Smooth muscle cell (in vitro differentiated cells): Measurements from ENCODE around the gene ITPK1. TPM values are rescaled to one million over a fixed set of nuclear protein-coding genes. Genes with fewer than 3 reads are reported as not detected.

ENCODE experiments used
- DNase-seq: peaks from one replicate; lab custom pipeline; 2025; ENCODE audit not compliant: unreplicated experiment; lab: John Stamatoyannopoulos, UW
- H2AFZ ChIP-seq: fragments of 200-600 bp; sonication (generic); 2 replicates; pipeline ENCODE4 v1.6.0; 2016; ENCODE audit warnings: antibody characterized with exemption, low read depth, mild to moderate bottlenecking
- H3F3A ChIP-seq: fragments of 200-600 bp; sonication (generic); 2 replicates; pipeline ENCODE4 v1.6.0; 2017; ENCODE audit warnings: antibody characterized with exemption, low read depth
- H3K27ac ChIP-seq: fragments of 200-600 bp; sonication (generic); 2 replicates; pipeline ENCODE4 v1.5.1; 2016; ENCODE audit warnings: low read depth, mild to moderate bottlenecking
- H3K27me3 ChIP-seq: fragments of 200-600 bp; sonication (generic); 2 replicates; pipeline ENCODE4 v1.6.1; 2016; ENCODE audit warnings: low read depth, mild to moderate bottlenecking
- H3K36me3 ChIP-seq: fragments of 200-600 bp; sonication (generic); 2 replicates; pipeline ENCODE4 v1.5.1; 2016; ENCODE audit warnings: low read depth
- H3K4me1 ChIP-seq: fragments of 200-600 bp; sonication (generic); 2 replicates; pipeline ENCODE4 v1.5.1; 2016; ENCODE audit warnings: low read depth
- H3K4me2 ChIP-seq: fragments of 200-600 bp; sonication (generic); 2 replicates; pipeline ENCODE4 v1.6.0; 2016; ENCODE audit warnings: mild to moderate bottlenecking
- H3K4me3 ChIP-seq: fragments of 200-600 bp; sonication (generic); 2 replicates; pipeline ENCODE4 v1.5.1; 2016; ENCODE audit warnings: mild to moderate bottlenecking
- H3K79me2 ChIP-seq: fragments of 200-600 bp; sonication (generic); 2 replicates; pipeline ENCODE4 v1.6.0; 2016; ENCODE audit warnings: low read depth, mild to moderate bottlenecking
- H3K9ac ChIP-seq: fragments of 200-600 bp; sonication (generic); 2 replicates; pipeline ENCODE4 v1.6.0; 2016; ENCODE audit warnings: low read depth
- H3K9me3 ChIP-seq: fragments of 200-600 bp; sonication (generic); replicated peaks from 2 replicates; pipeline ENCODE4 v1.5.1; 2016; ENCODE audit warnings: low read depth
- H4K20me1 ChIP-seq: fragments of 200-600 bp; sonication (generic); 2 replicates; pipeline ENCODE4 v1.6.0; 2016; ENCODE audit warnings: low read depth
- CTCF ChIP-seq: fragments of 200-600 bp; sonication (generic); IDR thresholded peaks from 2 replicates; pipeline ENCODE4 v1.5.1; 2017; ENCODE audit warnings: borderline replicate concordance, mild to moderate bottlenecking, antibody characterized with exemption; ENCODE audit not compliant: insufficient read depth, poor library complexity, severe bottlenecking
- WGBS: methylation state at CpG from one replicate; pipeline ENCODE4 v1.1.7; 2016; ENCODE audit warnings: low lambda C conversion rate; 5-methylcytosine and 5-hydroxymethylcytosine counted together
- polyA plus RNA-seq: library from polyadenylated mRNA; unstranded; fragments of >200 nt; fragmentation: Nextera tagmentation; extraction: Ambion mirVana; gene quantifications from 2 replicates; pipeline ENCODE4 v1.2.1, GENCODE V29; 2016
- total RNA-seq: library from RNA; depleted of rRNA; stranded (reverse); fragments of >200 nt; gene quantifications from 2 replicates; pipeline ENCODE4 v1.2.3, GENCODE V29; 2014

Gene ITPK1
- total and polyA plus RNA-seq, 2 experiments from 2014 or later: 9.2 to 14.2 TPM

GRCh38 chr14:93115069-93115820, 480 bp downstream of the ITPK1 start:
- 0% methylated on average over 47 of the region's 99 CpGs for WGBS

GRCh38 chr14:93114713-93115068, 1.0 kb downstream of the ITPK1 start:
- H3F3A ChIP-seq: no peaks in the 10 kb centered on the region
- H3K4me3 ChIP-seq: peak overlapping the region; percentile 69
- H3K36me3 ChIP-seq: no peaks in the 10 kb centered on the region
- no peaks in the 10 kb centered on the region for H3K9me3 ChIP-seq
- no peak for DNase-seq
- peaks cover 10% of the 10 kb centered on the region for H3K4me1 ChIP-seq
- H4K20me1 ChIP-seq: peaks cover 30% of the 10 kb centered on the region
- H3K9ac ChIP-seq: peak overlapping the region; percentile 58
- no peak for TF ChIP-seq CTCF
- 1% methylated on average over 38 of the region's 38 CpGs for WGBS
- H3K27ac ChIP-seq: peak overlapping the region; percentile 6
- peak overlapping the region; percentile 86 for H2AFZ ChIP-seq
- H3K27me3 ChIP-seq: no peaks in the 10 kb centered on the region
- H3K4me2 ChIP-seq: peak overlapping the region; percentile 91
- H3K79me2 ChIP-seq: peaks cover 20% of the 10 kb centered on the region

More at GRCh38 chr14:93115069-93115820, 480 bp downstream of the ITPK1 start:
- Histone ChIP-seq H3K27ac (peak overlapping the region; percentile 6), H2AFZ (peak overlapping the region; percentile 86), H3K79me2 (peaks cover 18% of the 10 kb centered on the region), H3K9me3 (no peaks in the 10 kb centered on the region), H3K4me2 (peak overlapping the region; percentile 91), H3K4me3 (peak overlapping the region; percentile 69), H4K20me1 (peaks cover 27% of the 10 kb centered on the region), H3K36me3 (no peaks in the 10 kb centered on the region), H3F3A (no peaks in the 10 kb centered on the region), H3K27me3 (no peaks in the 10 kb centered on the region), H3K4me1 (peaks cover 10% of the 10 kb centered on the region), H3K9ac (peak overlapping the region; percentile 76)
- peak; percentile 69 for DNase-seq
- TF ChIP-seq CTCF: no peak

GRCh38 chr14:93114068-93114710, 1.5 kb downstream of the ITPK1 start:
- Histone ChIP-seq H4K20me1 (peaks cover 31% of the 10 kb centered on the region), H3K27me3 (no peaks in the 10 kb centered on the region), H3K79me2 (peaks cover 24% of the 10 kb centered on the region), H3K4me1 (peaks cover 10% of the 10 kb centered on the region), H3K9ac (no peak overlapping the region), H3K27ac (no peak overlapping the region), H3K4me3 (peak overlapping the region; percentile 69), H3K36me3 (no peaks in the 10 kb centered on the region), H3K9me3 (no peaks in the 10 kb centered on the region), H3K4me2 (peak overlapping the region; percentile 91), H3F3A (no peaks in the 10 kb centered on the region), H2AFZ (peak overlapping the region; percentile 86)
- DNase-seq: no peak
- 17% methylated on average over 18 of the region's 18 CpGs for WGBS
- TF ChIP-seq CTCF: no peak
